ENCODE data around the gene RB1. TPM values are rescaled to one million over a fixed set of nuclear protein-coding genes. Genes with fewer than 3 reads are reported as not detected.

The RB1 gene
- total RNA-seq, 4 donors from 2014 or later: 28.4 to 33.2 (median 29.9) TPM

DNA sequence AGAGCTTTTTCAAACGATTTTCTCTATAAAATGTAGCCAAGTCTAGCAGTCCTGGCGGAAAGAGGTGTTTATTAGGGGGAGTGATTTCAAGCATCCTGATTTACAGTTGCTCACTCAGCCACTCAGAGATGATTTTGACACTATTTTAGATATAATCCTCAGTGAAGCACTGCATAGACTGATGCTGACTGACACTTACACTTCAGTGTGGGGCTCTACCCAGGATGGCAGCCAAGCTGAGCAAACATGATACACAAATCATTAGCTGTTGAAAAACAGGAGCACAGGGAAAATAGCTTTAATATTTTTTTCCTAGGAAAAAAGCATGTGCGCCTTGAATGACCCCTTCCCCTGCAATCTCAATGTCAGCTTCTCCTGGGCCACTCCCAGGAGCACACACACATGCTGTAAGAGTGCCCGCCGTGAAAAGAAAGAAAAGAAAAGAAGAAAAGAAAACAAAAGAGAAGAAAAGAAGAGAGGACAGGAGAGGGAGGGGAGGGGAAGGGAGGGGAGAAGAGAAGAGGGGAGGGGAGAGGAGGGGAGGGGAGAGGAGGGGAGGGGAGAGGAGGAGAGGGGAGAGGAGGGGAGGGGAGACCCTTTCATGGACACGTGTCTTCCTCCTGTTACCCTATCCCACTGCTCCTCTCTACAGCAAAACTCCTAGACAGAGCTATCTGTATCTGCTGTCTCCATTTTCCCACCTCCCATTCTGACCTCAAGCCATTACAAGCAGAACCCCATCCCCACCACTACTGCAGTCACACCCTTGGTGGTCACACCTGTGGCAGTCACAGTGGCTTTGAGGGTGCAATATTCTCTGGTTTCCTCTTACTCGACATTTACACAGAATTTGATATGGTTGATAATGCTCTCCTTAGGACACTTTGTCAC is 193.0 kb downstream of the RB1 start:
- Histone ChIP-seq H3K36me3 (peaks cover 0 to 41% (median 7%) of the 10 kb centered on the region in 4 donors), H3K4me3 (no peak overlapping the region), H3K27ac (replicated peaks in 1 of 4) (no peak overlapping the region), H3K4me1 (peaks cover 0 to 19% (median 13%) of the 10 kb centered on the region in 4 donors), H3K9me3 (no peaks in the 10 kb centered on the region), H3K27me3 (no peaks in the 10 kb centered on the region)
- WGBS: 79% methylated on average over 7 of the region's 7 CpGs
- intact Hi-C loops (cut with DNase I): no loop called here
- DNase-seq (ENCODE audit: extremely low spot score): no peak
- TF ChIP-seq, protein P1, sequence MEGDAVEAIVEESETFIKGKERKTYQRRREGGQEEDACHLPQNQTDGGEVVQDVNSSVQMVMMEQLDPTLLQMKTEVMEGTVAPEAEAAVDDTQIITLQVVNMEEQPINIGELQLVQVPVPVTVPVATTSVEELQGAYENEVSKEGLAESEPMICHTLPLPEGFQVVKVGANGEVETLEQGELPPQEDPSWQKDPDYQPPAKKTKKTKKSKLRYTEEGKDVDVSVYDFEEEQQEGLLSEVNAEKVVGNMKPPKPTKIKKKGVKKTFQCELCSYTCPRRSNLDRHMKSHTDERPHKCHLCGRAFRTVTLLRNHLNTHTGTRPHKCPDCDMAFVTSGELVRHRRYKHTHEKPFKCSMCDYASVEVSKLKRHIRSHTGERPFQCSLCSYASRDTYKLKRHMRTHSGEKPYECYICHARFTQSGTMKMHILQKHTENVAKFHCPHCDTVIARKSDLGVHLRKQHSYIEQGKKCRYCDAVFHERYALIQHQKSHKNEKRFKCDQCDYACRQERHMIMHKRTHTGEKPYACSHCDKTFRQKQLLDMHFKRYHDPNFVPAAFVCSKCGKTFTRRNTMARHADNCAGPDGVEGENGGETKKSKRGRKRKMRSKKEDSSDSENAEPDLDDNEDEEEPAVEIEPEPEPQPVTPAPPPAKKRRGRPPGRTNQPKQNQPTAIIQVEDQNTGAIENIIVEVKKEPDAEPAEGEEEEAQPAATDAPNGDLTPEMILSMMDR (IDR thresholded peaks at IDR 0.05): no peak
- TF ChIP-seq POLR2AphosphoS5 (IDR thresholded peaks at IDR 0.05): no peak
- TF ChIP-seq POLR2A (IDR thresholded peaks at IDR 0.05; ENCODE audit: low read depth): no peak
- TF ChIP-seq EP300 (IDR thresholded peaks at IDR 0.05): no peak

DNA sequence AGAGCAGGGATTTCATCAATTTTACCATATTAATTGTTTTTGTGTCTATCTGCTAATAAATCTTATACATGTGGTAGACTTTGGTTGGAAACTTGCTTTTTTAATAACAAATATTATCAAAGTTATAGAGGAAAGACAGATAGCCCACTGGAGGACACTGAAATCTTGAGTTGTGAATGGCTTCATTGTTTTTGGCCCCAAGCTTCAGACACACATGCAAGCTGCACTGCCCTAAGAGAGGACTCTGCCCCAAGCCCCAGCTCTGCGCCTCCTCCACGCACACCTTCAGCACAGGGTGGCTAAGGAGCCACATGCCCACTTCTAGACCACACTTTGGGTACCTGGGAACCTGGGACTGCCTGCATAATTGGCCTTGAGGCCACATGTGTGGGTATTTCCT is 194.1 kb downstream of the RB1 start:
- 90% methylated on average over 2 of the region's 2 CpGs for WGBS
- DNase-seq (ENCODE audit: extremely low spot score): no peak
- intact Hi-C loops (cut with DNase I): no loop called here
- Histone ChIP-seq H3K27ac (replicated peaks in 1 of 4) (no peak overlapping the region), H3K4me1 (peaks cover 0 to 12% (median 6%) of the 10 kb centered on the region in 4 donors), H3K36me3 (peaks cover 0 to 48% (median 10%) of the 10 kb centered on the region in 4 donors), H3K27me3 (no peaks in the 10 kb centered on the region), H3K4me3 (no peak overlapping the region), H3K9me3 (no peaks in the 10 kb centered on the region)
- TF ChIP-seq POLR2A (IDR thresholded peaks at IDR 0.05; ENCODE audit: low read depth) (no peak), EP300 (IDR thresholded peaks at IDR 0.05) (no peak), POLR2AphosphoS5 (IDR thresholded peaks at IDR 0.05) (no peak)
- TF ChIP-seq, protein P1 (IDR thresholded peaks at IDR 0.05): no peak

DNA sequence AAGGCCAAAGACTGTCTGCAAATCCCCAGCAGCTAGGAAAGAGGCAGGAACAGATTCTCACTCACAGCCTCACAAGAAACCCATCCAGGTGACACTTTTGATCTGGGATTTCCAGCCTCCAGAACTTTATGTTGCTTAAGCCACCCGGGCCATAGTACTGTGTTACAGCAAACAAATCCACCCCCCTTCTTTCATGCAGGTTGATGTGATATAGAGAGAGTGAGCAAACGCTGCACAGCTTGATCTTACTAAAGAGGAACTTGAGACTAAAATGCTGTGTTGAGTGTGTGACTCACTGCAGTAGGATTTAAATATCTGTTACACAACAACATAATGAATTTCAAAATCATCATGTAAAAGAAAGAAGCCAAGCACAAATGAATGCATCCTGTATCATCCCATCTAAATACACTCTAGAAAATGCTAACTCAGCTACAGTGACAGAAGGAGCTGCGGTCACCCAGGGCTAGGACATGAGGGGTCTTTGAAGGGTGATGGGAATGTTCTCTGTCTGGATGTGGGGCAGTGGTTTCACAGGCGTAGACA is 197.2 kb downstream of the RB1 start:
- Histone ChIP-seq H3K9me3 (no peaks in the 10 kb centered on the region), H3K4me1 (peaks cover 0 to 9% (median 7%) of the 10 kb centered on the region in 4 donors), H3K27me3 (no peaks in the 10 kb centered on the region), H3K36me3 (peaks cover 0 to 48% (median 10%) of the 10 kb centered on the region in 4 donors), H3K4me3 (no peak overlapping the region), H3K27ac (replicated peaks in 1 of 4) (peak overlapping the region in 2 of 4 donors; percentile 24 to 46)
- TF ChIP-seq POLR2A (IDR thresholded peaks at IDR 0.05; ENCODE audit: low read depth) (no peak), POLR2AphosphoS5 (IDR thresholded peaks at IDR 0.05) (peak in 1 of 2 donors; percentile 21), EP300 (IDR thresholded peaks at IDR 0.05) (no peak)
- TF ChIP-seq, protein P1 (IDR thresholded peaks at IDR 0.05): no peak
- no peak for DNase-seq (ENCODE audit: extremely low spot score)
- intact Hi-C loops (cut with DNase I): no loop called here
- 69% methylated on average over 4 of the region's 4 CpGs for WGBS

DNA sequence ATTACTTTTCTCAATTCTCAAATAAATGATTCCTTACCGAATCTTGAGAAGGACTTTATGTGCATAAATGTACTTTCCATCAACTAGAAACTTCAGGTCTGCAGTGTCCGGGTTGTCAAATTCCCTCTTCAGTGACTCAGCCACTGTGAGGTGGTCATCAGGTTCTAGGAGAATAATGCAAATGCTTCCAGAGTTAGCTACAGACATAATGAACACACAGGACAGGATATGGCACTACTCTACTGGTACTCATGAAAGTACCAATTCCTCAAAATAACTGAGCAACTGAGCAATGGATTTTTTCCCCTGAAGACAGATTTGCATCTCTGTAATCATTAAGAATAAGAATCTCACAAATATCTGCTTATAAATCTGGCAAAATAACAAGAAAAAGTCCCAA is 198.2 kb downstream of the RB1 start:
- 91% methylated on average over 2 of the region's 2 CpGs for WGBS
- Histone ChIP-seq H3K9me3 (no peaks in the 10 kb centered on the region), H3K27ac (replicated peaks in 1 of 4) (no peak overlapping the region), H3K36me3 (peaks cover 0 to 45% (median 10%) of the 10 kb centered on the region in 4 donors), H3K4me3 (no peak overlapping the region), H3K4me1 (peaks cover 0 to 17% (median 9%) of the 10 kb centered on the region in 4 donors), H3K27me3 (no peaks in the 10 kb centered on the region)
- DNase-seq (ENCODE audit: extremely low spot score): no peak
- TF ChIP-seq, protein P1 (IDR thresholded peaks at IDR 0.05): no peak
- TF ChIP-seq EP300 (IDR thresholded peaks at IDR 0.05) (no peak), POLR2A (IDR thresholded peaks at IDR 0.05; ENCODE audit: low read depth) (no peak)
- intact Hi-C loops (cut with DNase I): no loop called here
